Mesodermal cell (in vitro differentiated cells): ENCODE measurements around the gene MUC2.

Experiments
- H3K27ac ChIP-seq: 2 replicates; pipeline ENCODE4 v1.7.0; 2013; ENCODE audit warnings: mild to moderate bottlenecking, low read depth, low read length, moderate library complexity; ENCODE audit not compliant: severe bottlenecking
- H3K36me3 ChIP-seq: 2 replicates; pipeline ENCODE4 v1.7.1; 2013; ENCODE audit warnings: mild to moderate bottlenecking, low read length, moderate library complexity; ENCODE audit not compliant: control insufficient read depth, insufficient read depth
- H3K4me1 ChIP-seq: one replicate; pipeline ENCODE4 v1.7.1; 2013; ENCODE audit warnings: mild to moderate bottlenecking, low read length; ENCODE audit not compliant: insufficient read depth, control insufficient read depth, poor library complexity, severe bottlenecking
- H3K4me3 ChIP-seq: 2 replicates; pipeline ENCODE4 v1.7.0; 2013; ENCODE audit warnings: low read length, control low read depth, mild to moderate bottlenecking; ENCODE audit not compliant: insufficient read depth, poor library complexity, severe bottlenecking; ENCODE audit errors: extremely low read depth
- H3K9me3 ChIP-seq: 2 replicates; pipeline ENCODE4 v1.7.1; 2013; ENCODE audit warnings: mild to moderate bottlenecking, low read length, moderate library complexity; ENCODE audit not compliant: control insufficient read depth
- WGBS, 2 experiments: methylation state at CpG; one replicate each; pipeline ENCODE4 v1.1.5; 2013; ENCODE audit warnings: missing lambda C conversion rate in 2 of 2; ENCODE audit not compliant: insufficient coverage in 2 of 2; 5-methylcytosine and 5-hydroxymethylcytosine counted together

Gene MUC2

DNA sequence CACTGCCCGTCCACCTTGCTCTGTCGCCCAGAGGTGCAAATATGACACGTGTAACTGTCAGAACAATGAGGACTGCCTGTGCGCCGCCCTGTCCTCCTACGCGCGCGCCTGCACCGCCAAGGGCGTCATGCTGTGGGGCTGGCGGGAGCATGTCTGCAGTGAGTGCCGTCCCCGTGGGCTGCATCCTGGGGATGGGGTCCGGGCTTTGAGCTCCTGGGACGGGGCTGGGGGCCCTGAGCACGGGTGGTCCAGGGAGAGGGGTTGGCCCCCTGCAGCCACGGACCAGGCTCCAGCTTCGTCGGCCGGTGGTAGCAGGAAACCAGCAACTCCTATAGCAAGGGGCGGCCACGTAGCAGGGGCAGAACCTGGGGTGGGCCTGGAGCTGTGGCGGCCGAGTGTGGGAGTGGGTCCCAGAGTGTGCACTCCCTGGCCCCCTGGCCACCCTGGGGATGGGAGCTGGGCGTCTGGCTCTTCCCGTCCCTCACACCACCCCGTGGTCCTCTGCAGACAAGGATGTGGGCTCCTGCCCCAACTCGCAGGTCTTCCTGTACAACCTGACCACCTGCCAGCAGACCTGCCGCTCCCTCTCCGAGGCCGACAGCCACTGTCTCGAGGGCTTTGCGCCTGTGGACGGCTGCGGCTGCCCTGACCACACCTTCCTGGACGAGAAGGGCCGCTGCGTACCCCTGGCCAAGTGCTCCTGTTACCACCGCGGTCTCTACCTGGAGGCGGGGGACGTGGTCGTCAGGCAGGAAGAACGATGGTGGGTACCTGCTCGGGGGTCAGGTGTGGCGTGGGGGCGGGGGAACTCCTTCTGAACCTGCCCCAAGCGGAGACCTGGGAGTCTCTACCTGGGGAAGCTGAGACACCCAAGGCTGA lies 10.1 kb downstream of the MUC2 start:
- Histone ChIP-seq H3K36me3 (no peaks in the 10 kb centered on the region), H3K9me3 (no peaks in the 10 kb centered on the region)
- WGBS, 2 experiments = 90 to 92% methylated on average over 43 to 49 of the region's 49 CpGs

DNA sequence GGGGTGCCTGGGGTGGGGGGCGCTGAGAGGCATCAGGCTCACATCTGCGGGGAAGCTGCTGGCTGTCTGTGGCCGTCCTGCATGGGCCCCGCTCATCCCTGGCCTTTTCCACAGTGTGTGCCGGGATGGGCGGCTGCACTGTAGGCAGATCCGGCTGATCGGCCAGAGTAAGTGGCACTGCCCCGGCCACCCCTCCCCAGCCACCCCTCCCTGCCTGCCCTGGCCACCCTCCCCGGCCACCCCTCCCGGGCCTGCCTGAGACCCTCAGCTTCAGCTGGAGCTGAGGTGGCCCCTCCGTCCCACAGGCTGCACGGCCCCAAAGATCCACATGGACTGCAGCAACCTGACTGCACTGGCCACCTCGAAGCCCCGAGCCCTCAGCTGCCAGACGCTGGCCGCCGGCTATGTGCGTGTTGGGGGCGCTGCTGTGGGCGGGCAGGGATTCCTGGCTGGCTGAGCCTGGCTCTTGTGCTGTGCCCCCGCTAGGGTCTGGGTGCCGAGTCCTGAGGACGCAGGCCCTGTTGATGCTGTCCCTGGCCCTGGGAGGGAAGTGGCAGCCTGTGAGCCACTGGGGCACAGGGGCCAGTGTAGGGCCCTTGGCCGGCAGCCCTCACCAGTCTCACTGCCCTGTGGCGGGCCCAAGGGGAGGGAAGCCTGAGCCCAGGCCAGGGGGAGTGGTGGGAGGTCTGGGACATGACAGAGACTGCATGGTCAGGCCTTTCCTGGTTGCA lies 10.9 kb downstream of the MUC2 start:
- no peaks in the 10 kb centered on the region for H3K9me3 ChIP-seq
- H3K27ac ChIP-seq = no peak overlapping the region
- WGBS, 2 experiments = 85 to 89% methylated on average over 21 to 23 of the region's 26 CpGs
- H3K36me3 ChIP-seq = no peaks in the 10 kb centered on the region
- H3K4me3 ChIP-seq = no peak overlapping the region
- H3K4me1 ChIP-seq = no peaks in the 10 kb centered on the region

More for the DNA sequence above, 10.1 kb downstream of the MUC2 start:
- H3K4me3 ChIP-seq = no peak overlapping the region
- H3K4me1 ChIP-seq = no peaks in the 10 kb centered on the region
- H3K27ac ChIP-seq = no peak overlapping the region

DNA sequence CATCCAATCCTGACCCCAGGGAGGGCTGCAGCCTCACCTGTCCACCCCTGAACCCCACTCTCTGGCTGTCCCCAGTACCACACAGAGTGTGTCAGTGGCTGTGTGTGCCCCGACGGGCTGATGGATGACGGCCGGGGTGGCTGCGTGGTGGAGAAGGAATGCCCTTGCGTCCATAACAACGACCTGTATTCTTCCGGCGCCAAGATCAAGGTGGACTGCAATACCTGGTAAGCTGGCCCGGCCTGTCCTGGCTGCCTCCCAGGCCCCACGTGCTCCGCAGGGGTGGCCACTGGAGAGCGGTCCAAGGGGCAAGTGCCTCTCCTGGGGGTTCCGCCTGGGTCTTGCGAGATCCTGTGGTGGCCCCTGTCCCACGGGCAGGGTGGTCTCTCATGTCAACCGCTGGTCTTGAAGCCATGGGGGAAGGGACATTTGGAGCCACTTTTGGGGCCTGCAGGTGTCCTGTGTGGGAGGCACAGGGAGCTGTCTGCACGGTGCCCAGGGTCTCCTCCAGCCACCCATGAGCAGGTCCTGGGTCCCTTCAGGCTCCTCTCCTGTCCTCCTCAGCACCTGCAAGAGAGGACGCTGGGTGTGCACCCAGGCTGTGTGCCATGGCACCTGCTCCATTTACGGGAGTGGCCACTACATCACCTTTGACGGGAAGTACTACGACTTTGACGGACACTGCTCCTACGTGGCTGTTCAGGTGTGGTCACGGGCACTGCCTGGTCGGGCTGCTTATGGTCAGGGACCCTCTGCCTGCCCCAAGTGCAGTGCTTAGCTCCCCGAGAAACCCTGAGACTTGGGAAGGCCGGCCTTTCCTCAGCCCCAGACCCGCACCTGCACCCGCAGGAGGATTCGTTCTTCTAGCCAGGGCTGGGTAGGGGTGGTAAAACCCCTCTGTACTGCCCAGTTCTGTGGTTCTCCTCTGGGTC lies 11.8 kb downstream of the MUC2 start:
- 88 to 90% methylated on average over 25 to 27 of the region's 31 CpGs for WGBS, 2 experiments
- Histone ChIP-seq H3K9me3 (peaks cover 6% of the 10 kb centered on the region), H3K4me1 (no peaks in the 10 kb centered on the region), H3K27ac (no peak overlapping the region), H3K4me3 (no peak overlapping the region), H3K36me3 (no peaks in the 10 kb centered on the region)

DNA sequence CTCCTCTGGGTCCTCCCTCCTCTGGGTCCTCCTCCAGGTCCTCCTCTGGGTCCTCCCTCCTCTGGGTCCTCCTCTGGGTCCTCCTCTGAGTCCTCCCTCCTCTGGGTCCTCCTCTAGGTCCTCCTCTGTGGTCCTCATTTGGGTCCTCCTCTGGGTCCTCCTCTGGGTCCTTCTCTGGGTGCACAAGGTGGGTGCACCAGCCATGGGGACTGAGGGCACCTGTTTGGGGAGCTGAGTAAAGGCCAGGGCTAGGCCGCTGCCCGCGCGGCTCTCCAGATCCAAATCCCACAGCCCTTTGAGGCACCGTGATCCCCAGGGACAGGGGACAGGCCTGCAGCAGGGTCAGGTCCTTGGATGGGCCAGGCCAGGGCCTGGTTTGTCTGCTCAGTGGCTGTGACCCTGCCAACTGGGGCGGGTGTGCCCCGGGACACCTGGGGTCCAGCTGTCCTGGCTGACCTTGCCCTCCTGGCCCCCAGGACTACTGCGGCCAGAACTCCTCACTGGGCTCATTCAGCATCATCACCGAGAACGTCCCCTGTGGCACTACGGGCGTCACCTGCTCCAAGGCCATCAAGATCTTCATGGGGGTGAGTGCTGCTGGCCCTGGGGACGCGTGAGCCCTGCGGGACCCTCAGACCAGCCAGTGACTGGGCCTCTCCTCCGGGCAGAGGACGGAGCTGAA lies 12.7 kb downstream of the MUC2 start:
- WGBS, 2 experiments = 93 to 94% methylated on average over 15 to 17 of the region's 17 CpGs
- no peak overlapping the region for H3K27ac ChIP-seq
- peaks cover 9% of the 10 kb centered on the region for H3K9me3 ChIP-seq
- no peaks in the 10 kb centered on the region for H3K36me3 ChIP-seq
- H3K4me3 ChIP-seq = no peak overlapping the region
- H3K4me1 ChIP-seq = no peaks in the 10 kb centered on the region

DNA sequence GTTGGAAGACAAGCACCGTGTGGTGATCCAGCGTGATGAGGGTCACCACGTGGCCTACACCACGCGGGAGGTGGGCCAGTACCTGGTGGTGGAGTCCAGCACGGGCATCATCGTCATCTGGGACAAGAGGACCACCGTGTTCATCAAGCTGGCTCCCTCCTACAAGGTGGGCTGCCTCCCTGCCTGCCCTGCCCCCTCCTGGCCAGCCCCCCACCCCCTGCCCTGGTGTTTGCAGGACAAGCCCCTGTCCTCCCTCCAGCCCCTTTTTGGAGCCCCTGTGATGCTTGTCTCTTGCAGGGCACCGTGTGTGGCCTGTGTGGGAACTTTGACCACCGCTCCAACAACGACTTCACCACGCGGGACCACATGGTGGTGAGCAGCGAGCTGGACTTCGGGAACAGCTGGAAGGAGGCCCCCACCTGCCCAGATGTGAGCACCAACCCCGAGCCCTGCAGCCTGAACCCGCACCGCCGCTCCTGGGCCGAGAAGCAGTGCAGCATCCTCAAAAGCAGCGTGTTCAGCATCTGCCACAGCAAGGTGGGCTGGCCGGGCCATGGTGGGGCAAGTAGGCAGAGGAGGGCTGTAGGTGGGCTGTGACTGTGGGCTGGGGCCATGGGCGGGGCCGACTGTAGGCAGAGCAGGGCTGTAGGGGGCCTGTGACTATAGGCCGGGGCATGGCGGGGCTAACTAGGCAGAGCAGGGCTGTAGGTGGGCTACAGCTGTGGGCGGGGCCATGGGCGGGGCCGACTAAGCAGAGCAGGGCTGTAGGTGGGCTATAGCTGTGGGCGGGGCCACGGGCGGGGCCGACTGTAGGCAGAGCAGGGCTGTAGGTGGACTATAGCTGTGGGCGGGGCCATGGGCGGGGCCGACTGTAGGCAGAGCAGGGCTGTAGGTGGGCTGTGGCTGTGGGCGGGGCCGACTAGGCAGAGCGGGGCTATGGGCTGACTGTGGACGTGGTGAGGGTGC lies 13.6 kb downstream of the MUC2 start:
- H3K36me3 ChIP-seq = no peaks in the 10 kb centered on the region
- no peak overlapping the region for H3K4me3 ChIP-seq
- H3K9me3 ChIP-seq = peaks cover 9% of the 10 kb centered on the region
- 87 to 93% methylated on average over 20 to 30 of the region's 40 CpGs for WGBS, 2 experiments
- no peak overlapping the region for H3K27ac ChIP-seq
- H3K4me1 ChIP-seq = no peaks in the 10 kb centered on the region

DNA sequence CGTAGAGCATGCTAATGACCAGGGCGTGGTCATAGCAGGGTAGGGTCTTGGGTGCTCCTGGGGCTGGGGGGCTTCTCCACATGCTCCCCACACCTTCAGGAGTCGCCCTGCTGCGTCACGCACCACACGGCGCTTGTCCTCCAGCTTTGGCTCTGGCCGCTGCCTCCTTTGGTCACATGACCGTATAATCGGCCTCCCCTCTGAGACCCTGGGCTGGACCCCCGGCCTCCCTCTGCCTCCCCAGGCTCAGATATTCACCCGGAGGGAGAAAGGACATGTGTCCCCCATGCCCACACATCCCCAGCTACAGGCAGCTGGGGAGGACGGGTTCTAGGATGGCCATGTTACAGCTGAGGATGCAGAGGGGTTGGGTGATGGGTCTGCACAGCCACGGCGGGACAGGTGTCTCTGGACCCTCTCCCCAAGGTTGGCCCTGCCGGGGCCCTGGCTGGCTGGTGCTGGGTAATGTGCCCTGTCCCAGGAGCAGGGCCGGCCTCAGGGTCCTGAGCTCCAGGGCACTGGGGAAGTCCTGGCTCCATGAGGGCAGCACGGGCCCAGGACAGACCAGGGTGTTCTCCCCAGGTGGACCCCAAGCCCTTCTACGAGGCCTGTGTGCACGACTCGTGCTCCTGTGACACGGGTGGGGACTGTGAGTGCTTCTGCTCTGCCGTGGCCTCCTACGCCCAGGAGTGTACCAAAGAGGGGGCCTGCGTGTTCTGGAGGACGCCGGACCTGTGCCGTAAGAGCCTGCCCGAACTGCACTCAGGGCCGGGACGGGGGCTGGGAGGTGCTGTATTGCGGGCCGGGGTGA lies 14.5 kb downstream of the MUC2 start:
- no peak overlapping the region for H3K4me3 ChIP-seq
- peaks cover 9% of the 10 kb centered on the region for H3K9me3 ChIP-seq
- WGBS, 2 experiments = 95% methylated on average over 21 to 32 of the region's 33 CpGs
- H3K27ac ChIP-seq = no peak overlapping the region
- H3K4me1 ChIP-seq = no peaks in the 10 kb centered on the region
- no peaks in the 10 kb centered on the region for H3K36me3 ChIP-seq

DNA sequence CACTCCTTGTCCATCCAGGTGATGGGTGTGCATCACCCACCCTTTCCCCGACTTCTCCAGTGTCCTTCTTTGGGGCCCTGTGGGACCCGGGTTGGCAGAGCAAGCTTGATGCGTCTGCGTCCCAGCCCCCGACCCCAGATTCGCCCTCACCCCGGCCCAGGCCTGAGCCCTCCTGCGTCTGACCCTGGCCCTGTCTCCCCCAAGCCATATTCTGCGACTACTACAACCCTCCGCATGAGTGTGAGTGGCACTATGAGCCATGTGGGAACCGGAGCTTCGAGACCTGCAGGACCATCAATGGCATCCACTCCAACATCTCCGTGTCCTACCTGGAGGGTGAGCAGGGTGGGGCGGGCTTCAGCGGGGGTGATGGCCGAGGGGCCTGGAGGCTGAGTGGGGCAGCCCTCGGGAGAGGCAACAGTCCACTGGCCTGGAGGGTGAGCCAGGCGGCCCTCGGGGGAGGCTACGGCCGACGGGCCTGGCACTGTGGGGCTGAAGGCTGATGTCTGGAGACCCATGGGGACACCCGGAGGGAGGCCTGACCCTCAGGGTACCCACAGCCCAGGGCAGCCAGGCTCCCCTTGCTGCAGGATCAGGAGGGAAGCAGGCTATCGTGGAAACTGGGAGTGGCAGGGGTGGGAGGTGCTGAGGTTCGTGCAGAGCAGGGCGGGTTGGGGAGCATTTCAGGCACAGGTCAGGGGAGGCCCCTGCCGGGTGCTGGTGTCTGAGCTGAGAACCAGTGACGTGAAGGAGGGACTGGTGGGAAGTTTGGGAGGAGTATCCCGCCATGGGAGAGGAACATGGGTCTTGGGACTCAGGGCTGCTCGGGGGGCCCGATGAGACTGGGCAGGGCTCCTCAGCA lies 15.3 kb downstream of the MUC2 start:
- 87 to 92% methylated on average over 23 to 30 of the region's 31 CpGs for WGBS, 2 experiments
- H3K27ac ChIP-seq = no peak overlapping the region
- H3K4me1 ChIP-seq = no peaks in the 10 kb centered on the region
- no peaks in the 10 kb centered on the region for H3K36me3 ChIP-seq
- H3K9me3 ChIP-seq = peaks cover 9% of the 10 kb centered on the region
- H3K4me3 ChIP-seq = no peak overlapping the region

DNA sequence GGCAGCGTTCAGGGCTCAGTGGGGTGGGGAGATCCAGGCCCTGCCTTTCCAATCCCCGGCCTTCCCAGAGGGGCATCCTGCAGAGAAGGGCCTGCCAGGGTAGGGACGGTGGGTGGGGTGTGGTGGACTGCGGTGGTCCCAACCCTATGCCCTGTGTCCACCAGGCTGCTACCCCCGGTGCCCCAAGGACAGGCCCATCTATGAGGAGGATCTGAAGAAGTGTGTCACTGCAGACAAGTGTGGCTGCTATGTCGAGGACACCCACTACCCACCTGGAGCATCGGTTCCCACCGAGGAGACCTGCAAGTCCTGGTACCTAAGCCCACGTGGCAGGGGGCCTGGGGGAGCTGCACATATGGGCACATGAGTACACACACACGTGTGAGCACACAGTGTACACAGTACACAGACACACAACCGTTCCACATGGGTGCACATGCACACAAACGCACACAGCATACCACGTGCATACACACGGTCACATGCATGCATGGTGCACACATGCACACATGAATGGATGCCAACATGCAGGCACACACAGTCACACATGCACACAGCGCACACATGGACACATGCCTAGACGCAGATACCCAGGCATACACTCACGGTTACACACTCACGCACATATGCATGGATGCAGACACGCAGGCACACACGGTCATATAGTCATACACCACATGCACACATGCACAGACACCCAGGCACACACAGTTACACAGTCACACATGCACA lies 16.1 kb downstream of the MUC2 start:
- Histone ChIP-seq H3K27ac (no peak overlapping the region), H3K36me3 (no peaks in the 10 kb centered on the region), H3K9me3 (peaks cover 9% of the 10 kb centered on the region), H3K4me1 (no peaks in the 10 kb centered on the region), H3K4me3 (no peak overlapping the region)
- 85 to 89% methylated on average over 17 to 20 of the region's 20 CpGs for WGBS, 2 experiments
